OCI-LY7 (cell line): ENCODE results near the gene ANKRD13A. TPM values are rescaled to one million over a fixed set of nuclear protein-coding genes. Genes with fewer than 3 reads are reported as not detected.

Source experiments
- BruUV-seq: library from RNA; stranded (reverse); fragments of 400-500 nt; replicated peaks from 2 replicates; lab custom pipeline; 2021; lab: Mats Ljungman, UMichigan
- CTCF ChIA-PET: fragments of 300-600 bp; sonication (Branson Sonifier 250); formaldehyde crosslinking; loops from one replicate; lab custom pipeline; 2022; ENCODE audit warnings: antibody characterized with exemption; ENCODE audit not compliant: unreplicated experiment; lab: Charles Lee
- POLR2A ChIA-PET: fragments of 300-600 bp; sonication (Branson Sonifier 250); formaldehyde crosslinking; loops from one replicate; lab custom pipeline; 2022; ENCODE audit warnings: antibody characterized with exemption; lab: Charles Lee
- DNase-seq: peaks from one replicate; pipeline ENCODE4 v3.0.0-alpha.2; 2015; ENCODE audit warnings: low spot score
- H2AFZ ChIP-seq: fragments of 200-600 bp; sonication (generic), shearing (Covaris generic); 2 replicates; pipeline ENCODE4 v1.6.1; 2014; ENCODE audit warnings: mild to moderate bottlenecking, antibody characterized with exemption, low read length, moderate library complexity
- H3K27ac ChIP-seq: fragments of 200-600 bp; sonication (generic); 2 replicates; pipeline ENCODE4 v1.5.1; 2014; ENCODE audit warnings: mixed run types, low read depth, mild to moderate bottlenecking, moderate library complexity, low read length, inconsistent platforms; ENCODE audit not compliant: poor library complexity, severe bottlenecking
- H3K36me3 ChIP-seq: fragments of 200-600 bp; sonication (generic); 2 replicates; pipeline ENCODE4 v1.6.1; 2014; ENCODE audit warnings: mild to moderate bottlenecking, antibody characterized with exemption, low read length, moderate library complexity, mixed read lengths; ENCODE audit not compliant: insufficient read depth
- H3K4me1 ChIP-seq: fragments of 200-600 bp; sonication (generic); 2 replicates; pipeline ENCODE4 v1.5.1; 2014; ENCODE audit warnings: mild to moderate bottlenecking, low read length; ENCODE audit not compliant: insufficient read depth, poor library complexity, severe bottlenecking
- H3K4me2 ChIP-seq: fragments of 200-600 bp; sonication (generic); 2 replicates; pipeline ENCODE4 v1.6.1; 2014; ENCODE audit warnings: mild to moderate bottlenecking, low read length
- H3K4me3 ChIP-seq: fragments of 200-600 bp; sonication (generic); 2 replicates; pipeline ENCODE4 v1.5.1; 2014; ENCODE audit warnings: mild to moderate bottlenecking, low read depth, low read length; ENCODE audit not compliant: poor library complexity, severe bottlenecking
- H3K79me2 ChIP-seq: fragments of 200-600 bp; sonication (generic); 2 replicates; pipeline ENCODE4 v1.6.1; 2016; ENCODE audit warnings: low read depth, mild to moderate bottlenecking, low read length, moderate library complexity, mixed read lengths; ENCODE audit not compliant: insufficient read depth
- H3K9me2 ChIP-seq: fragments of 200-600 bp; sonication (generic); 2 replicates; pipeline ENCODE4 v1.6.1; 2016; ENCODE audit warnings: mild to moderate bottlenecking, low read length, mixed read lengths; ENCODE audit not compliant: insufficient read depth
- H3K9me3 ChIP-seq: fragments of 200-600 bp; sonication (generic); 2 replicates; pipeline ENCODE4 v1.6.1; 2014; ENCODE audit warnings: mild to moderate bottlenecking, mixed run types, low read length, mixed read lengths
- H4K20me1 ChIP-seq: fragments of 200-600 bp; sonication (generic); 2 replicates; pipeline ENCODE4 v1.6.1; 2014; ENCODE audit warnings: mild to moderate bottlenecking, antibody characterized with exemption, low read length, moderate library complexity, mixed read lengths; ENCODE audit not compliant: insufficient read depth
- EZH2phosphoT487 ChIP-seq: fragments of 200-600 bp; sonication (generic); IDR thresholded peaks from 2 replicates; pipeline ENCODE4 v1.6.1; 2018; ENCODE audit warnings: low read depth, borderline replicate concordance, mild to moderate bottlenecking, mixed run types, antibody characterized with exemption, low read length, moderate library complexity, mixed read lengths
- intact Hi-C: fragments of 100-400 bp; cut with micrococcal nuclease; formaldehyde crosslinking; loops from one replicate; pipeline ENCODE4 v1.10.0; 2022; ENCODE audit not compliant: unreplicated experiment
- total RNA-seq, 2 experiments: library from RNA; depleted of rRNA in 1 of 2; stranded (reverse); fragments of >200 nt in 1 of 2; shearing (Covaris generic) in 1 of 2; gene quantifications; 2 replicates each; pipeline ENCODE4 v1.2.3, GENCODE V29; 2014 to 2022
- TF ChIP-seq, protein P1 (sequence below): fragments of 200-600 bp; sonication (generic); conservative IDR thresholded peaks from 2 replicates; pipeline ENCODE4 v1.5.1; 2014; ENCODE audit warnings: mild to moderate bottlenecking, antibody characterized with exemption, low read length, moderate library complexity, mixed read lengths

ANKRD13A gene
- total RNA-seq, 2 experiments from 2014 or later, result 140 to 216 TPM

- no peaks in the 10 kb centered on the region for H3K79me2 ChIP-seq
- ChIA-PET CTCF (no interaction called here), POLR2A (interaction anchor here (1.4 kb wide), 1 partner anchor 18 kb away, joined by 7 read pairs; no protein-coding TSS in a partner anchor)
- no peak overlapping the region for H3K4me2 ChIP-seq
- no TSS peak for BruUV-seq
- no peak for DNase-seq
- no peaks in the 10 kb centered on the region for H3K9me3 ChIP-seq
- peak overlapping the region; percentile 18 for H3K27ac ChIP-seq
- no peak overlapping the region for H2AFZ ChIP-seq
- H4K20me1 ChIP-seq, result no peaks in the 10 kb centered on the region
- H3K36me3 ChIP-seq, result peaks cover 80% of the 10 kb centered on the region
- H3K4me1 ChIP-seq, result peaks cover 25% of the 10 kb centered on the region
- TF ChIP-seq, protein P1, sequence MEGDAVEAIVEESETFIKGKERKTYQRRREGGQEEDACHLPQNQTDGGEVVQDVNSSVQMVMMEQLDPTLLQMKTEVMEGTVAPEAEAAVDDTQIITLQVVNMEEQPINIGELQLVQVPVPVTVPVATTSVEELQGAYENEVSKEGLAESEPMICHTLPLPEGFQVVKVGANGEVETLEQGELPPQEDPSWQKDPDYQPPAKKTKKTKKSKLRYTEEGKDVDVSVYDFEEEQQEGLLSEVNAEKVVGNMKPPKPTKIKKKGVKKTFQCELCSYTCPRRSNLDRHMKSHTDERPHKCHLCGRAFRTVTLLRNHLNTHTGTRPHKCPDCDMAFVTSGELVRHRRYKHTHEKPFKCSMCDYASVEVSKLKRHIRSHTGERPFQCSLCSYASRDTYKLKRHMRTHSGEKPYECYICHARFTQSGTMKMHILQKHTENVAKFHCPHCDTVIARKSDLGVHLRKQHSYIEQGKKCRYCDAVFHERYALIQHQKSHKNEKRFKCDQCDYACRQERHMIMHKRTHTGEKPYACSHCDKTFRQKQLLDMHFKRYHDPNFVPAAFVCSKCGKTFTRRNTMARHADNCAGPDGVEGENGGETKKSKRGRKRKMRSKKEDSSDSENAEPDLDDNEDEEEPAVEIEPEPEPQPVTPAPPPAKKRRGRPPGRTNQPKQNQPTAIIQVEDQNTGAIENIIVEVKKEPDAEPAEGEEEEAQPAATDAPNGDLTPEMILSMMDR, result no peak
- no peak for TF ChIP-seq EZH2phosphoT487
- H3K9me2 ChIP-seq, result no peaks in the 10 kb centered on the region
- intact Hi-C loops, result no loop called here
- H3K4me3 ChIP-seq, result no peak overlapping the region
Measured at GRCh38 chr12:110039085-110039807, 40.0 kb downstream of the ANKRD13A start.

GRCh38 chr12:110042264-110042663, 43.0 kb downstream of the ANKRD13A start:
- H4K20me1 ChIP-seq, result no peaks in the 10 kb centered on the region
- no peak overlapping the region for H3K4me3 ChIP-seq
- no peaks in the 10 kb centered on the region for H3K9me2 ChIP-seq
- TF ChIP-seq EZH2phosphoT487, result no peak
- TF ChIP-seq, protein P1, result no peak
- H3K79me2 ChIP-seq, result peaks cover 22% of the 10 kb centered on the region; the same call in 1 of the 2 replicates
- intact Hi-C loops, result no loop called here
- peaks cover 35% of the 10 kb centered on the region for H3K4me1 ChIP-seq
- no peaks in the 10 kb centered on the region for H3K9me3 ChIP-seq
- BruUV-seq, result no TSS peak
- H2AFZ ChIP-seq, result no peak overlapping the region
- H3K4me2 ChIP-seq, result no peak overlapping the region
- peaks cover 56% of the 10 kb centered on the region for H3K36me3 ChIP-seq
- H3K27ac ChIP-seq, result no peak overlapping the region
- no peak for DNase-seq
- CTCF ChIA-PET, result interaction anchor here (0.6 kb wide), 1 partner anchor 267 kb away, joined by 3 read pairs; no protein-coding TSS in a partner anchor
- POLR2A ChIA-PET, result interaction anchor here (0.8 kb wide), 1 partner anchor 10 kb away, joined by 3 read pairs; no protein-coding TSS in a partner anchor
